HEK293T (cell line): ENCODE data around the gene SLC2A13.

Source experiments
- ARNT ChIP-seq: fragments of 450-650 bp; IDR thresholded peaks from 2 replicates; pipeline ENCODE4 v1.6.1; 2017; ENCODE audit warnings: mild to moderate bottlenecking
- BHLHE40 ChIP-seq: fragments of 450-650 bp; IDR thresholded peaks from 2 replicates; pipeline ENCODE4 v1.6.1; 2016; ENCODE audit warnings: mild to moderate bottlenecking, moderate library complexity, borderline replicate concordance
- ELF4 ChIP-seq: fragments of 450-650 bp; IDR thresholded peaks from 2 replicates; pipeline ENCODE4 v1.6.1; 2017; ENCODE audit warnings: antibody characterized with exemption
- FOXA1 ChIP-seq: fragments of 450-650 bp; IDR thresholded peaks from 2 replicates; pipeline ENCODE4 v1.6.1; 2016; ENCODE audit warnings: mild to moderate bottlenecking
- FOXK2 ChIP-seq: fragments of 450-650 bp; IDR thresholded peaks from 2 replicates; pipeline ENCODE4 v1.6.1; 2016; ENCODE audit warnings: mild to moderate bottlenecking
- FOXM1 ChIP-seq: fragments of 450-650 bp; IDR thresholded peaks from 2 replicates; pipeline ENCODE4 v1.6.1; 2017; ENCODE audit warnings: mild to moderate bottlenecking, borderline replicate concordance
- HDGF ChIP-seq: fragments of 450-650 bp; IDR thresholded peaks from 2 replicates; pipeline ENCODE4 v1.6.1; 2017; ENCODE audit warnings: antibody characterized with exemption, borderline replicate concordance
- L3MBTL2 ChIP-seq: fragments of 450-650 bp; conservative IDR thresholded peaks from 2 replicates; pipeline ENCODE4 v1.6.1; 2016; ENCODE audit warnings: mild to moderate bottlenecking
- NFRKB ChIP-seq: fragments of 450-650 bp; IDR thresholded peaks from 2 replicates; pipeline ENCODE4 v1.6.1; 2016; ENCODE audit warnings: mild to moderate bottlenecking, moderate library complexity
- SP1 ChIP-seq: fragments of 450-650 bp; IDR thresholded peaks from 2 replicates; pipeline ENCODE4 v1.6.1; 2017
- TARDBP ChIP-seq: fragments of 450-650 bp; IDR thresholded peaks from 2 replicates; pipeline ENCODE4 v1.6.1; 2016
- ZNF384 ChIP-seq: fragments of 450-650 bp; IDR thresholded peaks from 2 replicates; pipeline ENCODE4 v1.6.1; 2016
- TF ChIP-seq, protein P1 (sequence below): fragments of 450-650 bp; IDR thresholded peaks from 2 replicates; pipeline ENCODE4 v1.6.1; 2016

DNA sequence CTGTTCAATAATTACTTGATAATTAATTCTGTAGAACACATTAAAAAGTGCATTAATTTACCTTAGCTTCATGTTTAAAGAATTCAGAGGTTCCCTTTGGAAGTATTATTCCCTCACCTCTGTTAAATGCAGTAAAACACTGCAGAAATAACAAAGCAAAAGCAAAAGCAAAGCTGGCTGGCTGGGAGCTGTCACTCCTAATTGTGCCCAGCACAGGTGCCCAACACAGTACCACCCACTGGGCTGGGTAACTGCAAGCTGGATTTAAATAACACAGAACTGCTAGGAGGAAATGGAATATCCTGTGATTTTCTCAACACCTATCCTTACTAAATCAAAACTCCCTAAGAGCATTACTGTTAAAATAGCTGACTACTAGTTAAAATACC is 72.6 kb downstream of the SLC2A13 start:
- no peak for TF ChIP-seq L3MBTL2
- no peak for TF ChIP-seq HDGF
- TF ChIP-seq ARNT = no peak
- TF ChIP-seq SP1 = no peak
- TF ChIP-seq FOXK2 = no peak
- no peak for TF ChIP-seq TARDBP
- TF ChIP-seq NFRKB = no peak
- no peak for TF ChIP-seq BHLHE40
- TF ChIP-seq FOXM1 = no peak
- TF ChIP-seq, protein P1, sequence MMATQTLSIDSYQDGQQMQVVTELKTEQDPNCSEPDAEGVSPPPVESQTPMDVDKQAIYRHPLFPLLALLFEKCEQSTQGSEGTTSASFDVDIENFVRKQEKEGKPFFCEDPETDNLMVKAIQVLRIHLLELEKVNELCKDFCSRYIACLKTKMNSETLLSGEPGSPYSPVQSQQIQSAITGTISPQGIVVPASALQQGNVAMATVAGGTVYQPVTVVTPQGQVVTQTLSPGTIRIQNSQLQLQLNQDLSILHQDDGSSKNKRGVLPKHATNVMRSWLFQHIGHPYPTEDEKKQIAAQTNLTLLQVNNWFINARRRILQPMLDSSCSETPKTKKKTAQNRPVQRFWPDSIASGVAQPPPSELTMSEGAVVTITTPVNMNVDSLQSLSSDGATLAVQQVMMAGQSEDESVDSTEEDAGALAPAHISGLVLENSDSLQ = no peak
- no peak for TF ChIP-seq ELF4
- no peak for TF ChIP-seq FOXA1
- no peak for TF ChIP-seq ZNF384
